GM23338 (cell line): Measurements from ENCODE around the gene DLGAP4. TPM values are rescaled to one million over a fixed set of nuclear protein-coding genes. Genes with fewer than 3 reads are reported as not detected.

Experiments used
- ATAC-seq: fragments of 200-7000 bp; cut with Tn5 transposase; 3 replicates; pipeline ENCODE4 v1.9.1; 2020
- DNase-seq: peaks from one replicate; pipeline ENCODE4 v3.0.0-alpha.2; 2015; ENCODE audit warnings: low spot score
- H2AFZ ChIP-seq: fragments of 200-600 bp; sonication (generic); 2 replicates; pipeline ENCODE4 v1.8.0; 2016; ENCODE audit warnings: antibody characterized with exemption, mild to moderate bottlenecking, moderate library complexity
- H3F3A ChIP-seq: fragments of 200-600 bp; sonication (generic); replicated peaks from 2 replicates; pipeline ENCODE4 v1.8.0; 2017; ENCODE audit warnings: antibody characterized with exemption, mixed run types, low read depth
- H3K27ac ChIP-seq: fragments of 200-600 bp; sonication (generic); 2 replicates; pipeline ENCODE4 v1.6.1; 2016; ENCODE audit warnings: low read depth
- H3K27me3 ChIP-seq: fragments of 200-600 bp; sonication (generic); 2 replicates; pipeline ENCODE4 v1.8.0; 2016; ENCODE audit warnings: mild to moderate bottlenecking, mixed run types, moderate library complexity; ENCODE audit not compliant: insufficient read depth
- H3K36me3 ChIP-seq: fragments of 200-600 bp; sonication (generic); 2 replicates; pipeline ENCODE4 v1.8.0; 2016; ENCODE audit warnings: mild to moderate bottlenecking; ENCODE audit not compliant: insufficient read depth
- H3K4me1 ChIP-seq: fragments of 200-600 bp; sonication (generic); 2 replicates; pipeline ENCODE4 v1.8.0; 2016; ENCODE audit warnings: mild to moderate bottlenecking, moderate library complexity; ENCODE audit not compliant: insufficient read depth
- H3K4me2 ChIP-seq: fragments of 200-600 bp; sonication (generic); 2 replicates; pipeline ENCODE4 v1.7.1; 2017; ENCODE audit warnings: mixed run types
- H3K4me3 ChIP-seq: fragments of 200-600 bp; sonication (generic); 2 replicates; pipeline ENCODE4 v1.6.1; 2016; ENCODE audit warnings: mixed run types
- H3K79me2 ChIP-seq: fragments of 200-600 bp; sonication (generic); replicated peaks from 2 replicates; pipeline ENCODE4 v1.8.0; 2017; ENCODE audit warnings: mild to moderate bottlenecking; ENCODE audit not compliant: insufficient read depth
- H3K9me2 ChIP-seq: fragments of 200-600 bp; sonication (generic); 2 replicates; pipeline ENCODE4 v1.8.0; 2017; ENCODE audit not compliant: insufficient read depth
- H4K20me1 ChIP-seq: fragments of 200-600 bp; sonication (generic); replicated peaks from 2 replicates; pipeline ENCODE4 v1.8.0; 2017; ENCODE audit warnings: mild to moderate bottlenecking; ENCODE audit not compliant: insufficient read depth
- H3K27ac Mint-ChIP-seq: 2 replicates; pipeline ENCODE4 v1.8.0; 2020; ENCODE audit warnings: inconsistent platforms, mild to moderate bottlenecking, moderate library complexity, mixed read lengths
- H3K27me3 Mint-ChIP-seq: 3 replicates; pipeline ENCODE4 v1.8.0; 2022; ENCODE audit warnings: low read depth, mild to moderate bottlenecking, moderate library complexity, mixed read lengths, inconsistent platforms; ENCODE audit not compliant: insufficient read depth, poor library complexity
- H3K36me3 Mint-ChIP-seq: 3 replicates; pipeline ENCODE4 v1.8.0; 2021; ENCODE audit warnings: low read depth, mild to moderate bottlenecking, inconsistent platforms, moderate library complexity, mixed read lengths
- H3K4me1 Mint-ChIP-seq: 3 replicates; pipeline ENCODE4 v1.8.0; 2020; ENCODE audit warnings: mild to moderate bottlenecking, inconsistent platforms, mixed read lengths
- H3K4me3 Mint-ChIP-seq: 3 replicates; pipeline ENCODE4 v1.8.0; 2021; ENCODE audit warnings: moderate library complexity, mild to moderate bottlenecking, inconsistent platforms, mixed read lengths
- H3K9me3 Mint-ChIP-seq: 3 replicates; pipeline ENCODE4 v1.8.0; 2020; ENCODE audit warnings: moderate library complexity, mild to moderate bottlenecking, inconsistent platforms, mixed read lengths
- CREB1 ChIP-seq: fragments of 250-450 bp; sonication (Bioruptor Pico); IDR thresholded peaks from 2 replicates; pipeline ENCODE4 v1.5.0; 2020; ENCODE audit warnings: low read depth, mild to moderate bottlenecking, moderate library complexity
- EZH2 ChIP-seq: fragments of 200-600 bp; sonication (generic); IDR thresholded peaks from one replicate; pipeline ENCODE4 v1.8.0; 2017; ENCODE audit warnings: antibody characterized with exemption, mild to moderate bottlenecking, low read depth; ENCODE audit not compliant: unreplicated experiment
- EZH2phosphoT487 ChIP-seq: fragments of 200-600 bp; sonication (generic); IDR thresholded peaks from one replicate; pipeline ENCODE4 v1.8.1; 2018; ENCODE audit warnings: antibody characterized with exemption; ENCODE audit not compliant: unreplicated experiment
- JUNB ChIP-seq: IDR thresholded peaks from one replicate; pipeline ENCODE4 v1.6.1; 2016; ENCODE audit warnings: antibody characterized with exemption; ENCODE audit not compliant: unreplicated experiment
- NANOG ChIP-seq: IDR thresholded peaks from 2 replicates; pipeline ENCODE4 v1.6.1; 2016; ENCODE audit warnings: antibody characterized with exemption, borderline replicate concordance
- POLR2AphosphoS5 ChIP-seq: IDR thresholded peaks from 2 replicates; pipeline ENCODE4 v1.6.1; 2016; ENCODE audit warnings: antibody characterized with exemption, low read depth
- STAT1 ChIP-seq: IDR thresholded peaks from one replicate; pipeline ENCODE4 v1.6.1; 2016; ENCODE audit warnings: antibody characterized with exemption; ENCODE audit not compliant: unreplicated experiment
- ZNF114 ChIP-seq: fragments of 250-450 bp; sonication (Bioruptor Pico); IDR thresholded peaks from 2 replicates; pipeline ENCODE4 v1.5.0; 2020; ENCODE audit warnings: mild to moderate bottlenecking, moderate library complexity
- ZNF331 ChIP-seq: fragments of 250-450 bp; sonication (Bioruptor Pico); IDR thresholded peaks from 2 replicates; pipeline ENCODE4 v1.5.0; 2020; ENCODE audit warnings: low read depth, mild to moderate bottlenecking, moderate library complexity
- polyA plus RNA-seq: library from polyadenylated mRNA; unstranded; fragments of >200 nt; fragmentation: Nextera tagmentation; extraction: Ambion mirVana; gene quantifications from 2 replicates; pipeline ENCODE4 v1.2.1, GENCODE V29; 2016
- total RNA-seq: library from RNA; depleted of rRNA; stranded (reverse); fragments of >200 nt; shearing (Covaris generic); gene quantifications from 2 replicates; pipeline ENCODE4 v1.2.3, GENCODE V29; 2014
- TF ChIP-seq, protein P1 (sequence below): IDR thresholded peaks from 2 replicates; pipeline ENCODE4 v1.6.1; 2016; ENCODE audit warnings: antibody characterized with exemption
- TF ChIP-seq, protein P2 (sequence below): IDR thresholded peaks from one replicate; pipeline ENCODE4 v1.6.1; 2018; ENCODE audit warnings: antibody characterized with exemption; ENCODE audit not compliant: unreplicated experiment
- TF ChIP-seq, protein P3 (sequence below): fragments of 250-450 bp; sonication (Bioruptor Pico); IDR thresholded peaks from 2 replicates; pipeline ENCODE4 v1.5.0; 2020; ENCODE audit warnings: mild to moderate bottlenecking, moderate library complexity
- TF ChIP-seq, protein P4 (sequence below), 2 experiments: fragments of 200-600 bp in 1 of 2; sonication (generic) in 1 of 2; conservative IDR thresholded peaks; 2 replicates each; pipeline versions ENCODE4 v1.5.1 to v1.6.1; 2016 to 2017; ENCODE audit warnings: antibody characterized with exemption in 2 of 2, low read depth in 2 of 2, mild to moderate bottlenecking in 2 of 2, moderate library complexity in 1 of 2

DLGAP4 gene
- total and polyA plus RNA-seq, 2 experiments from 2014 or later = 46.1 to 52.2 TPM

DNA sequence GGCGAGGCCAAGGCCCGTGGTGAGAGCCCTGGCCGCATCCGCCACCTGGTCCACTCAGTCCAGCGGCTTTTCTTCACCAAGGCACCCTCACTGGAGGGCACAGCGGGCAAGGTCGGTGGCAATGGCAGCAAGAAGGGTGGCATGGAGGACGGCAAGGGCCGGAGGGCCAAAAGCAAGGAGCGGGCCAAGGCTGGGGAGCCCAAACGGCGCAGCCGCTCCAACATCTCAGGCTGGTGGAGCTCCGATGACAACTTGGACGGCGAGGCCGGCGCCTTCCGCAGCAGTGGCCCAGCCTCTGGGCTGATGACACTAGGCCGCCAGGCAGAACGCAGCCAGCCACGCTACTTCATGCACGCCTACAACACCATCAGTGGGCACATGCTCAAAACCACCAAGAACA lies 126.0 kb downstream of the DLGAP4 start:
- peaks cover 3% of the 10 kb centered on the region for H3K4me1 Mint-ChIP-seq
- no peaks in the 10 kb centered on the region for H3K36me3 Mint-ChIP-seq
- H3K9me3 Mint-ChIP-seq = no peaks in the 10 kb centered on the region
- Histone ChIP-seq H2AFZ (no peak overlapping the region), H3F3A (no peaks in the 10 kb centered on the region), H3K9me2 (no peaks in the 10 kb centered on the region), H3K27me3 (peaks cover 10% of the 10 kb centered on the region; the same call in 1 of the 2 replicates), H3K36me3 (no peaks in the 10 kb centered on the region), H3K27ac (no peak overlapping the region), H3K79me2 (no peaks in the 10 kb centered on the region), H3K4me3 (no peak overlapping the region), H4K20me1 (no peaks in the 10 kb centered on the region), H3K4me2 (no peak overlapping the region), H3K4me1 (no peaks in the 10 kb centered on the region)
- DNase-seq = no peak
- no peak overlapping the region; the same call in 1 of the 2 replicates for H3K27ac Mint-ChIP-seq
- H3K4me3 Mint-ChIP-seq = no peak overlapping the region
- no peak for TF ChIP-seq POLR2AphosphoS5
- no peak for TF ChIP-seq EZH2
- TF ChIP-seq, protein P1, sequence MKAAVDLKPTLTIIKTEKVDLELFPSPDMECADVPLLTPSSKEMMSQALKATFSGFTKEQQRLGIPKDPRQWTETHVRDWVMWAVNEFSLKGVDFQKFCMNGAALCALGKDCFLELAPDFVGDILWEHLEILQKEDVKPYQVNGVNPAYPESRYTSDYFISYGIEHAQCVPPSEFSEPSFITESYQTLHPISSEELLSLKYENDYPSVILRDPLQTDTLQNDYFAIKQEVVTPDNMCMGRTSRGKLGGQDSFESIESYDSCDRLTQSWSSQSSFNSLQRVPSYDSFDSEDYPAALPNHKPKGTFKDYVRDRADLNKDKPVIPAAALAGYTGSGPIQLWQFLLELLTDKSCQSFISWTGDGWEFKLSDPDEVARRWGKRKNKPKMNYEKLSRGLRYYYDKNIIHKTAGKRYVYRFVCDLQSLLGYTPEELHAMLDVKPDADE = no peak
- TF ChIP-seq, protein P2, sequence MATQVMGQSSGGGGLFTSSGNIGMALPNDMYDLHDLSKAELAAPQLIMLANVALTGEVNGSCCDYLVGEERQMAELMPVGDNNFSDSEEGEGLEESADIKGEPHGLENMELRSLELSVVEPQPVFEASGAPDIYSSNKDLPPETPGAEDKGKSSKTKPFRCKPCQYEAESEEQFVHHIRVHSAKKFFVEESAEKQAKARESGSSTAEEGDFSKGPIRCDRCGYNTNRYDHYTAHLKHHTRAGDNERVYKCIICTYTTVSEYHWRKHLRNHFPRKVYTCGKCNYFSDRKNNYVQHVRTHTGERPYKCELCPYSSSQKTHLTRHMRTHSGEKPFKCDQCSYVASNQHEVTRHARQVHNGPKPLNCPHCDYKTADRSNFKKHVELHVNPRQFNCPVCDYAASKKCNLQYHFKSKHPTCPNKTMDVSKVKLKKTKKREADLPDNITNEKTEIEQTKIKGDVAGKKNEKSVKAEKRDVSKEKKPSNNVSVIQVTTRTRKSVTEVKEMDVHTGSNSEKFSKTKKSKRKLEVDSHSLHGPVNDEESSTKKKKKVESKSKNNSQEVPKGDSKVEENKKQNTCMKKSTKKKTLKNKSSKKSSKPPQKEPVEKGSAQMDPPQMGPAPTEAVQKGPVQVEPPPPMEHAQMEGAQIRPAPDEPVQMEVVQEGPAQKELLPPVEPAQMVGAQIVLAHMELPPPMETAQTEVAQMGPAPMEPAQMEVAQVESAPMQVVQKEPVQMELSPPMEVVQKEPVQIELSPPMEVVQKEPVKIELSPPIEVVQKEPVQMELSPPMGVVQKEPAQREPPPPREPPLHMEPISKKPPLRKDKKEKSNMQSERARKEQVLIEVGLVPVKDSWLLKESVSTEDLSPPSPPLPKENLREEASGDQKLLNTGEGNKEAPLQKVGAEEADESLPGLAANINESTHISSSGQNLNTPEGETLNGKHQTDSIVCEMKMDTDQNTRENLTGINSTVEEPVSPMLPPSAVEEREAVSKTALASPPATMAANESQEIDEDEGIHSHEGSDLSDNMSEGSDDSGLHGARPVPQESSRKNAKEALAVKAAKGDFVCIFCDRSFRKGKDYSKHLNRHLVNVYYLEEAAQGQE = no peak
- TF ChIP-seq JUNB = no peak
- TF ChIP-seq CREB1 (CRISPR knock-in tag) = no peak
- TF ChIP-seq, protein P3, sequence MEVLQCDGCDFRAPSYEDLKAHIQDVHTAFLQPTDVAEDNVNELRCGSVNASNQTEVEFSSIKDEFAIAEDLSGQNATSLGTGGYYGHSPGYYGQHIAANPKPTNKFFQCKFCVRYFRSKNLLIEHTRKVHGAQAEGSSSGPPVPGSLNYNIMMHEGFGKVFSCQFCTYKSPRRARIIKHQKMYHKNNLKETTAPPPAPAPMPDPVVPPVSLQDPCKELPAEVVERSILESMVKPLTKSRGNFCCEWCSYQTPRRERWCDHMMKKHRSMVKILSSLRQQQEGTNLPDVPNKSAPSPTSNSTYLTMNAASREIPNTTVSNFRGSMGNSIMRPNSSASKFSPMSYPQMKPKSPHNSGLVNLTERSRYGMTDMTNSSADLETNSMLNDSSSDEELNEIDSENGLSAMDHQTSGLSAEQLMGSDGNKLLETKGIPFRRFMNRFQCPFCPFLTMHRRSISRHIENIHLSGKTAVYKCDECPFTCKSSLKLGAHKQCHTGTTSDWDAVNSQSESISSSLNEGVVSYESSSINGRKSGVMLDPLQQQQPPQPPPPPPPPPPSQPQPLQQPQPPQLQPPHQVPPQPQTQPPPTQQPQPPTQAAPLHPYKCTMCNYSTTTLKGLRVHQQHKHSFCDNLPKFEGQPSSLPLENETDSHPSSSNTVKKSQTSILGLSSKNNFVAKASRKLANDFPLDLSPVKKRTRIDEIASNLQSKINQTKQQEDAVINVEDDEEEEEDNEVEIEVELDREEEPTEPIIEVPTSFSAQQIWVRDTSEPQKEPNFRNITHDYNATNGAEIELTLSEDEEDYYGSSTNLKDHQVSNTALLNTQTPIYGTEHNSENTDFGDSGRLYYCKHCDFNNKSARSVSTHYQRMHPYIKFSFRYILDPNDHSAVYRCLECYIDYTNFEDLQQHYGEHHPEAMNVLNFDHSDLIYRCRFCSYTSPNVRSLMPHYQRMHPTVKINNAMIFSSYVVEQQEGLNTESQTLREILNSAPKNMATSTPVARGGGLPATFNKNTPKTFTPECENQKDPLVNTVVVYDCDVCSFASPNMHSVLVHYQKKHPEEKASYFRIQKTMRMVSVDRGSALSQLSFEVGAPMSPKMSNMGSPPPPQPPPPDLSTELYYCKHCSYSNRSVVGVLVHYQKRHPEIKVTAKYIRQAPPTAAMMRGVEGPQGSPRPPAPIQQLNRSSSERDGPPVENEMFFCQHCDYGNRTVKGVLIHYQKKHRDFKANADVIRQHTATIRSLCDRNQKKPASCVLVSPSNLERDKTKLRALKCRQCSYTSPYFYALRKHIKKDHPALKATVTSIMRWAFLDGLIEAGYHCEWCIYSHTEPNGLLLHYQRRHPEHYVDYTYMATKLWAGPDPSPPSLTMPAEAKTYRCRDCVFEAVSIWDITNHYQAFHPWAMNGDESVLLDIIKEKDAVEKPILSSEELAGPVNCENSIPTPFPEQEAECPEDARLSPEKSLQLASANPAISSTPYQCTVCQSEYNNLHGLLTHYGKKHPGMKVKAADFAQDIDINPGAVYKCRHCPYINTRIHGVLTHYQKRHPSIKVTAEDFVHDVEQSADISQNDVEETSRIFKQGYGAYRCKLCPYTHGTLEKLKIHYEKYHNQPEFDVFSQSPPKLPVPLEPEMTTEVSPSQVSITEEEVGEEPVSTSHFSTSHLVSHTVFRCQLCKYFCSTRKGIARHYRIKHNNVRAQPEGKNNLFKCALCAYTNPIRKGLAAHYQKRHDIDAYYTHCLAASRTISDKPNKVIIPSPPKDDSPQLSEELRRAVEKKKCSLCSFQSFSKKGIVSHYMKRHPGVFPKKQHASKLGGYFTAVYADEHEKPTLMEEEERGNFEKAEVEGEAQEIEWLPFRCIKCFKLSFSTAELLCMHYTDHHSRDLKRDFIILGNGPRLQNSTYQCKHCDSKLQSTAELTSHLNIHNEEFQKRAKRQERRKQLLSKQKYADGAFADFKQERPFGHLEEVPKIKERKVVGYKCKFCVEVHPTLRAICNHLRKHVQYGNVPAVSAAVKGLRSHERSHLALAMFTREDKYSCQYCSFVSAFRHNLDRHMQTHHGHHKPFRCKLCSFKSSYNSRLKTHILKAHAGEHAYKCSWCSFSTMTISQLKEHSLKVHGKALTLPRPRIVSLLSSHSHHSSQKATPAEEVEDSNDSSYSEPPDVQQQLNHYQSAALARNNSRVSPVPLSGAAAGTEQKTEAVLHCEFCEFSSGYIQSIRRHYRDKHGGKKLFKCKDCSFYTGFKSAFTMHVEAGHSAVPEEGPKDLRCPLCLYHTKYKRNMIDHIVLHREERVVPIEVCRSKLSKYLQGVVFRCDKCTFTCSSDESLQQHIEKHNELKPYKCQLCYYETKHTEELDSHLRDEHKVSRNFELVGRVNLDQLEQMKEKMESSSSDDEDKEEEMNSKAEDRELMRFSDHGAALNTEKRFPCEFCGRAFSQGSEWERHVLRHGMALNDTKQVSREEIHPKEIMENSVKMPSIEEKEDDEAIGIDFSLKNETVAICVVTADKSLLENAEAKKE = no peak
- TF ChIP-seq, protein P4, sequence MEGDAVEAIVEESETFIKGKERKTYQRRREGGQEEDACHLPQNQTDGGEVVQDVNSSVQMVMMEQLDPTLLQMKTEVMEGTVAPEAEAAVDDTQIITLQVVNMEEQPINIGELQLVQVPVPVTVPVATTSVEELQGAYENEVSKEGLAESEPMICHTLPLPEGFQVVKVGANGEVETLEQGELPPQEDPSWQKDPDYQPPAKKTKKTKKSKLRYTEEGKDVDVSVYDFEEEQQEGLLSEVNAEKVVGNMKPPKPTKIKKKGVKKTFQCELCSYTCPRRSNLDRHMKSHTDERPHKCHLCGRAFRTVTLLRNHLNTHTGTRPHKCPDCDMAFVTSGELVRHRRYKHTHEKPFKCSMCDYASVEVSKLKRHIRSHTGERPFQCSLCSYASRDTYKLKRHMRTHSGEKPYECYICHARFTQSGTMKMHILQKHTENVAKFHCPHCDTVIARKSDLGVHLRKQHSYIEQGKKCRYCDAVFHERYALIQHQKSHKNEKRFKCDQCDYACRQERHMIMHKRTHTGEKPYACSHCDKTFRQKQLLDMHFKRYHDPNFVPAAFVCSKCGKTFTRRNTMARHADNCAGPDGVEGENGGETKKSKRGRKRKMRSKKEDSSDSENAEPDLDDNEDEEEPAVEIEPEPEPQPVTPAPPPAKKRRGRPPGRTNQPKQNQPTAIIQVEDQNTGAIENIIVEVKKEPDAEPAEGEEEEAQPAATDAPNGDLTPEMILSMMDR (conservative IDR thresholded peaks at IDR 0.05; ENCODE audit: low read depth in 2 of 2) = no peak
- TF ChIP-seq EZH2phosphoT487 = no peak
- no peak for TF ChIP-seq STAT1
- no peak for TF ChIP-seq ZNF331 (CRISPR knock-in tag)
- TF ChIP-seq ZNF114 (CRISPR knock-in tag) = no peak
- no peak for TF ChIP-seq NANOG
- ATAC-seq = no peak
- H3K27me3 Mint-ChIP-seq = peaks cover 4% of the 10 kb centered on the region
